K562 (cell line): ENCODE measurements around the gene RSPH3. TPM values are rescaled to one million over a fixed set of nuclear protein-coding genes. Genes with fewer than 3 reads are reported as not detected.

Source experiments
- ATAC-seq: fragments of 200-7000 bp; cut with Tn5 transposase; 3 replicates; pipeline ENCODE4 v1.9.1; 2020; ENCODE audit warnings: moderate library complexity
- BruUV-seq: library from RNA; stranded (reverse); fragments of 400-500 nt; replicated peaks from 2 replicates; lab custom pipeline; 2021; lab: Mats Ljungman, UMichigan
- CTCF ChIA-PET: fragments of 300-600 bp; formaldehyde crosslinking; extraction: SDS; loops from one replicate; lab custom pipeline; 2021; ENCODE audit warnings: low intra/inter-chr PET ratio; lab: Yijun Ruan, JAX
- POLR2A ChIA-PET: fragments of 300-600, 350-650 bp; sonication (Branson Sonifier 250); formaldehyde crosslinking; extraction: SDS; loops from one replicate; lab custom pipeline; 2021; ENCODE audit warnings: antibody characterized with exemption, inconsistent platforms; lab: Yijun Ruan, JAX
- DNase-seq, 4 experiments: peaks; one replicate each; pipeline versions ENCODE4 v3.0.0 to v3.0.0-alpha.2; 2011 to 2018; ENCODE audit warnings: low spot score in 3 of 4, mixed read lengths in 3 of 4; ENCODE audit errors: extremely low read depth in 1 of 4
- FAIRE-seq: peaks from 2 replicates; lab custom pipeline; 2011; peaks lifted over from hg19 to GRCh38; lab: Jason Lieb, UNC
- H2AFZ ChIP-seq: 2 replicates; pipeline ENCODE4 v1.6.0; 2011; ENCODE audit warnings: low read depth, low read length, control low read depth, inconsistent platforms
- H3K27ac ChIP-seq: fragments of 200-600 bp; 3 replicates; pipeline ENCODE4 v1.8.0; 2011; ENCODE audit warnings: low read depth, mild to moderate bottlenecking, control low read depth, inconsistent platforms, low read length, moderate library complexity, mixed read lengths; ENCODE audit errors: extremely low read depth
- H3K27me3 ChIP-seq, 2 experiments: fragments of 300-600 bp in 1 of 2; 2 replicates in 1 of 2; 3 replicates in 1 of 2; pipeline versions ENCODE4 v1.6.0 to v1.8.0; 2011; ENCODE audit warnings: inconsistent platforms in 2 of 2, low read length in 2 of 2, mild to moderate bottlenecking in 1 of 2, mixed read lengths in 1 of 2, moderate library complexity in 1 of 2; ENCODE audit not compliant: control insufficient read depth in 2 of 2, insufficient read depth in 2 of 2
- H3K36me3 ChIP-seq: fragments of 300-600 bp; 3 replicates; pipeline ENCODE4 v1.8.0; 2011; ENCODE audit warnings: mild to moderate bottlenecking, low read length, inconsistent platforms; ENCODE audit not compliant: control insufficient read depth, insufficient read depth
- H3K4me1 ChIP-seq, 2 experiments: fragments of 200-600 bp in 1 of 2; replicated peaks in 1 of 2; 2 replicates in 1 of 2; 3 replicates in 1 of 2; pipeline versions ENCODE4 v1.5.1 to v1.8.0; 2011; ENCODE audit warnings: inconsistent platforms in 2 of 2, low read length in 2 of 2, mild to moderate bottlenecking in 1 of 2, mixed read lengths in 1 of 2, moderate library complexity in 1 of 2; ENCODE audit not compliant: control insufficient read depth in 2 of 2, insufficient read depth in 2 of 2
- H3K4me2 ChIP-seq: 2 replicates; pipeline ENCODE4 v1.6.1; 2011; ENCODE audit warnings: low read length, control low read depth, inconsistent platforms, mixed read lengths; ENCODE audit not compliant: insufficient read depth
- H3K4me3 ChIP-seq: fragments of 200-600 bp; sonication (generic), shearing (Covaris generic); 2 replicates; pipeline ENCODE4 v1.5.1; 2016; ENCODE audit warnings: control low read depth, inconsistent platforms
- H3K79me2 ChIP-seq: fragments of 200-600 bp; 3 replicates; pipeline ENCODE4 v1.8.0; 2011; ENCODE audit warnings: low read length, inconsistent platforms; ENCODE audit not compliant: control insufficient read depth, insufficient read depth
- H3K9ac ChIP-seq, 2 experiments: 2 replicates each; pipeline versions ENCODE4 v1.6.0 to v1.6.1; 2011; ENCODE audit warnings: low read depth in 2 of 2, low read length in 2 of 2, control low read depth in 1 of 2, inconsistent platforms in 1 of 2, mild to moderate bottlenecking in 1 of 2, mixed read lengths in 1 of 2; ENCODE audit not compliant: insufficient read depth in 1 of 2
- H3K9me1 ChIP-seq: one replicate; pipeline ENCODE4 v1.6.0; 2011; ENCODE audit warnings: inconsistent platforms, mild to moderate bottlenecking, low read length, moderate library complexity; ENCODE audit not compliant: control insufficient read depth, insufficient read depth
- H3K9me3 ChIP-seq: replicated peaks from 2 replicates; pipeline ENCODE4 v1.5.1; 2011; ENCODE audit warnings: low read depth, low read length, inconsistent platforms; ENCODE audit not compliant: control insufficient read depth, insufficient read depth
- H4K20me1 ChIP-seq: replicated peaks from 2 replicates; pipeline ENCODE4 v1.6.1; 2011; ENCODE audit warnings: low read length, inconsistent platforms, mixed read lengths; ENCODE audit not compliant: control insufficient read depth, insufficient read depth
- CEBPB ChIP-seq: fragments of 450-650 bp; IDR thresholded peaks from 2 replicates; pipeline ENCODE4 v1.6.1; 2016; ENCODE audit warnings: missing genetic modification characterization, missing compliant biosample characterization
- CEBPG ChIP-seq, 3 experiments: fragments of 200-800 bp in 1 of 3; sonication (Bioruptor generic) in 1 of 3; sonication (generic) in 1 of 3; formaldehyde crosslinking in 1 of 3; IDR thresholded peaks in 2 of 3; conservative IDR thresholded peaks in 1 of 3; 2 replicates each; pipeline versions ENCODE4 v1.6.1 to v1.8.0; 2016 to 2022; ENCODE audit warnings: missing compliant biosample characterization in 2 of 3, missing genetic modification characterization in 2 of 3, mild to moderate bottlenecking in 1 of 3, missing genetic modification reagents in 1 of 3
- KLF13 ChIP-seq: fragments of 450-650 bp; IDR thresholded peaks from 2 replicates; pipeline ENCODE4 v1.6.1; 2016; ENCODE audit warnings: missing genetic modification characterization, low read depth, mild to moderate bottlenecking, missing compliant biosample characterization, moderate library complexity, borderline replicate concordance
- MEF2D ChIP-seq: conservative IDR thresholded peaks from 2 replicates; pipeline ENCODE4 v1.6.1; 2016; ENCODE audit warnings: low read depth, missing genetic modification characterization, missing compliant biosample characterization
- NCOA2 ChIP-seq, 2 experiments: fragments of 450-650 bp; IDR thresholded peaks; 2 replicates each; pipeline ENCODE4 v1.6.1; 2018; ENCODE audit warnings: mild to moderate bottlenecking in 2 of 2, moderate library complexity in 1 of 2; ENCODE audit not compliant: partially characterized antibody in 2 of 2
- WGBS: fragments of 100-300 bp; shearing (Covaris generic); methylation state at CpG from one replicate; pipeline ENCODE4 v1.1.6; 2016; ENCODE audit warnings: low coverage, mixed read lengths; ENCODE audit not compliant: insufficient coverage; ENCODE audit errors: missing lambda C conversion rate; 5-methylcytosine and 5-hydroxymethylcytosine counted together
- in situ Hi-C: fragments of 300-500 bp; cut with MboI; formaldehyde crosslinking; loops from 4 replicates; pipeline ENCODE4 v1.15.0; 2018; ENCODE audit warnings: inconsistent platforms, mixed read lengths
- intact Hi-C: fragments of 100-400 bp; cut with micrococcal nuclease; formaldehyde crosslinking; loops from 2 replicates; pipeline ENCODE4 v1.14.2; 2022
- polyA plus RNA-seq, 8 experiments: library from polyadenylated mRNA; depleted of rRNA in 4 of 8; stranded (reverse) in 5 of 8; unstranded in 3 of 8; fragments of >200 nt; fragmentation: Nextera tagmentation in 2 of 8; fragmentation: Illumina TruSeq in 1 of 8; extraction: Ambion mirVana in 2 of 8; extraction: Trizol in 1 of 8; gene quantifications; 2 replicates each; pipeline versions ENCODE4 v1.2.1 to v1.2.3, GENCODE V29; 2011 to 2014; ENCODE audit warnings: inconsistent platforms in 1 of 8, missing spikeins in 1 of 8
- total RNA-seq, 7 experiments: library from RNA; depleted of rRNA in 6 of 7; stranded (reverse); fragments of >200 nt in 6 of 7; fragmentation: Illumina TruSeq in 2 of 7; extraction: Trizol in 2 of 7; gene quantifications; 2 replicates each; pipeline versions ENCODE4 v1.2.1 to v1.2.3, GENCODE V29; 2011 to 2021; ENCODE audit warnings: low replicate concordance in 1 of 7

The RSPH3 gene
- total and polyA plus RNA-seq, 9 of the 15 experiments (the other 6 are each of a cell fraction or from before 2014, with no cell fraction given) = 0.52 to 2.9 (median 1.5) TPM

- in situ Hi-C loops = no loop called here
- 9% methylated on average over 3 of the region's 3 CpGs for WGBS
- FAIRE-seq = no peak
Observed at GRCh38 chr6:158955255-158955654, 44.7 kb downstream of the RSPH3 start.

GRCh38 chr6:158954753-158955152 is 45.2 kb downstream of the RSPH3 start:
- Histone ChIP-seq H3K79me2 (no peaks in the 10 kb centered on the region), H3K4me3 (no peak overlapping the region), H2AFZ (no peak overlapping the region), H4K20me1 (no peaks in the 10 kb centered on the region), H3K4me2 (no peak overlapping the region), H3K36me3 (no peaks in the 10 kb centered on the region), H3K9me1 (no peaks in the 10 kb centered on the region), H3K9me3 (no peaks in the 10 kb centered on the region), H3K27ac (no peak overlapping the region), H3K9ac (no peak overlapping the region), H3K4me1 (peaks cover 6 to 9% of the 10 kb centered on the region in 2 experiments; a peak in 4 of 5 replicates), H3K27me3 (no peaks in the 10 kb centered on the region)
- in situ Hi-C loops (no loop called here), intact Hi-C loops (loop anchor here (5.0 kb wide), 1 partner anchor 162 kb away; no protein-coding TSS in a partner anchor)
- BruUV-seq = no TSS peak
- TF ChIP-seq CEBPG (CRISPR knock-in tag; IDR thresholded peaks at IDR 0.05) (no peak), CEBPG (tag; conservative IDR thresholded peaks at IDR 0.05 in 1 of 2, IDR thresholded peaks at IDR 0.05 in 1 of 2) (0 out of 4 replicates have a peak, but pooled peaks of 1 of the 2 experiments have one; percentile 32), CEBPB (peak; percentile 85), KLF13 (tag) (no peak)
- DNase-seq (no peak), ATAC-seq (no peak), FAIRE-seq (no peak)
- 4% methylated on average over 2 of the region's 2 CpGs for WGBS
- CTCF ChIA-PET = no interaction called here
- POLR2A ChIA-PET = interaction anchor here (0.6 kb wide), 1 partner anchor 1575 kb away, joined by 3 read pairs; no protein-coding TSS in a partner anchor

More at GRCh38 chr6:158955255-158955654, 44.7 kb downstream of the RSPH3 start:
- Histone ChIP-seq H3K9ac (no peak overlapping the region), H4K20me1 (no peaks in the 10 kb centered on the region), H3K79me2 (no peaks in the 10 kb centered on the region), H3K27me3 (no peaks in the 10 kb centered on the region), H3K9me1 (no peaks in the 10 kb centered on the region), H3K36me3 (no peaks in the 10 kb centered on the region), H3K27ac (no peak overlapping the region), H3K4me1 (peaks cover 6 to 9% of the 10 kb centered on the region in 2 experiments; a peak in 4 of 5 replicates), H3K4me2 (no peak overlapping the region), H3K4me3 (no peak overlapping the region), H2AFZ (no peak overlapping the region), H3K9me3 (no peaks in the 10 kb centered on the region)
- CTCF ChIA-PET = no interaction called here
- TF ChIP-seq MEF2D = no peak
- no peak for TF ChIP-seq NCOA2 (IDR thresholded peaks at IDR 0.05; ENCODE audit: partially characterized antibody in 2 of 2)
- no peak for DNase-seq
- no peak for ATAC-seq
- intact Hi-C loops = loop anchor here (5.0 kb wide), 1 partner anchor 163 kb away; no protein-coding TSS in a partner anchor
- no TSS peak for BruUV-seq
- POLR2A ChIA-PET = no interaction called here
